WTC11 (cell line): ENCODE measurements around the gene POU2F1. TPM values are rescaled to one million over a fixed set of nuclear protein-coding genes. Genes with fewer than 3 reads are reported as not detected.

ENCODE experiments used
- ATAC-seq: fragments of 200-7000 bp; cut with Tn5 transposase; 2 replicates; pipeline ENCODE4 v1.10.0; 2021; ENCODE audit warnings: mild to moderate bottlenecking, moderate library complexity
- CTCF ChIA-PET: fragments of 300-600 bp; sonication (Branson Sonifier 250); formaldehyde crosslinking; loops from one replicate; lab custom pipeline; 2021; ENCODE audit warnings: antibody characterized with exemption; lab: Charles Lee
- POLR2A ChIA-PET: fragments of 350-600 bp; sonication (Branson Sonifier 250); formaldehyde crosslinking; loops from one replicate; lab custom pipeline; 2021; ENCODE audit warnings: antibody characterized with exemption; lab: Charles Lee
- DNase-seq: peaks from one replicate; pipeline ENCODE4 v3.0.0; 2021; ENCODE audit warnings: low spot score
- H3K27ac Mint-ChIP-seq: 2 replicates; pipeline ENCODE4 v1.8.0; 2021; ENCODE audit warnings: mixed read lengths
- H3K27me3 Mint-ChIP-seq: 2 replicates; pipeline ENCODE4 v1.8.0; 2021; ENCODE audit warnings: low read depth, mild to moderate bottlenecking, moderate library complexity, mixed read lengths
- H3K36me3 Mint-ChIP-seq: 2 replicates; pipeline ENCODE4 v1.8.0; 2021; ENCODE audit warnings: mixed read lengths
- H3K4me1 Mint-ChIP-seq: 2 replicates; pipeline ENCODE4 v1.8.0; 2022; ENCODE audit warnings: mixed read lengths
- H3K4me3 Mint-ChIP-seq: 2 replicates; pipeline ENCODE4 v1.8.0; 2021; ENCODE audit warnings: mild to moderate bottlenecking, moderate library complexity, mixed read lengths
- H3K9me3 Mint-ChIP-seq: 2 replicates; pipeline ENCODE4 v1.8.0; 2021; ENCODE audit warnings: mixed read lengths
- CBFB ChIP-seq: sonication (generic); formaldehyde crosslinking; IDR thresholded peaks from 2 replicates; pipeline ENCODE4 v1.8.1; 2022; ENCODE audit warnings: mild to moderate bottlenecking, low read depth, missing genetic modification reagents
- EMX1 ChIP-seq: fragments of 250-450 bp; sonication (Bioruptor Pico); IDR thresholded peaks from 2 replicates; pipeline ENCODE4 v1.8.0; 2021; ENCODE audit warnings: mild to moderate bottlenecking
- ETV6 ChIP-seq: sonication (generic); formaldehyde crosslinking; IDR thresholded peaks from 2 replicates; pipeline ENCODE4 v1.8.1; 2022; ENCODE audit warnings: mild to moderate bottlenecking, missing genetic modification reagents
- GRHL2 ChIP-seq: fragments of 250-450 bp; sonication (Bioruptor Pico); IDR thresholded peaks from 2 replicates; pipeline ENCODE4 v1.8.0; 2022; ENCODE audit warnings: mild to moderate bottlenecking, moderate library complexity; ENCODE audit not compliant: insufficient replicate concordance, severe bottlenecking
- IRF2 ChIP-seq: sonication (generic); formaldehyde crosslinking; IDR thresholded peaks from 2 replicates; pipeline ENCODE4 v1.8.0; 2022; ENCODE audit warnings: low read depth, missing genetic modification reagents, borderline replicate concordance
- NFE2L1 ChIP-seq: sonication (generic); formaldehyde crosslinking; IDR thresholded peaks from 2 replicates; pipeline ENCODE4 v1.8.1; 2023; ENCODE audit warnings: missing genetic modification reagents
- NR2C2 ChIP-seq: sonication (generic); formaldehyde crosslinking; IDR thresholded peaks from 2 replicates; pipeline ENCODE4 v1.8.0; 2022; ENCODE audit warnings: mild to moderate bottlenecking, missing genetic modification reagents
- NR3C1 ChIP-seq: sonication (generic); formaldehyde crosslinking; conservative IDR thresholded peaks from 2 replicates; pipeline ENCODE4 v1.8.1; 2023; ENCODE audit warnings: low read depth, mild to moderate bottlenecking, missing genetic modification reagents
- OVOL2 ChIP-seq: fragments of 250-450 bp; sonication (Bioruptor Pico); IDR thresholded peaks from 2 replicates; pipeline ENCODE4 v1.9.0; 2021; ENCODE audit warnings: mild to moderate bottlenecking, borderline replicate concordance
- RELA ChIP-seq: sonication (generic); formaldehyde crosslinking; IDR thresholded peaks from 2 replicates; pipeline ENCODE4 v1.8.1; 2022; ENCODE audit warnings: missing genetic modification reagents, mild to moderate bottlenecking, borderline replicate concordance
- SMAD4 ChIP-seq: sonication (generic); formaldehyde crosslinking; IDR thresholded peaks from 2 replicates; pipeline ENCODE4 v1.8.0; 2022; ENCODE audit warnings: mild to moderate bottlenecking, missing genetic modification reagents
- TEAD1 ChIP-seq: sonication (generic); formaldehyde crosslinking; IDR thresholded peaks from 2 replicates; pipeline ENCODE4 v1.8.0; 2022; ENCODE audit warnings: mild to moderate bottlenecking, missing genetic modification reagents
- TEAD4 ChIP-seq: sonication (generic); formaldehyde crosslinking; IDR thresholded peaks from 2 replicates; pipeline ENCODE4 v1.8.0; 2022; ENCODE audit warnings: mild to moderate bottlenecking, missing genetic modification reagents
- ZNF121 ChIP-seq: sonication (generic); formaldehyde crosslinking; IDR thresholded peaks from 2 replicates; pipeline ENCODE4 v1.8.0; 2023; ENCODE audit warnings: missing genetic modification reagents
- ZNF219 ChIP-seq: sonication (generic); formaldehyde crosslinking; IDR thresholded peaks from 2 replicates; pipeline ENCODE4 v1.8.0; 2023; ENCODE audit warnings: missing genetic modification reagents, mild to moderate bottlenecking, borderline replicate concordance
- ZNF423 ChIP-seq: fragments of 250-450 bp; sonication (Bioruptor Pico); IDR thresholded peaks from 2 replicates; pipeline ENCODE4 v2.1.2; 2022; ENCODE audit warnings: mild to moderate bottlenecking, moderate library complexity
- total RNA-seq: library from RNA; stranded (reverse); gene quantifications from 3 replicates; pipeline ENCODE4 v1.2.3, GENCODE V29; 2021
- TF ChIP-seq, protein P1 (sequence below): sonication (generic); formaldehyde crosslinking; IDR thresholded peaks from 2 replicates; pipeline ENCODE4 v1.8.0; 2022; ENCODE audit warnings: mild to moderate bottlenecking, missing genetic modification reagents
- TF ChIP-seq, protein P2 (sequence below): fragments of 250-450 bp; sonication (Bioruptor Pico); IDR thresholded peaks from 2 replicates; pipeline ENCODE4 v1.9.0; 2021; ENCODE audit warnings: mild to moderate bottlenecking
- TF ChIP-seq, protein P3 (sequence below): sonication (generic); formaldehyde crosslinking; IDR thresholded peaks from 2 replicates; pipeline ENCODE4 v1.8.1; 2023; ENCODE audit warnings: mild to moderate bottlenecking, missing genetic modification reagents, moderate library complexity
- TF ChIP-seq, protein P4 (sequence below): sonication (generic); formaldehyde crosslinking; IDR thresholded peaks from 2 replicates; pipeline ENCODE4 v1.8.1; 2023; ENCODE audit warnings: mild to moderate bottlenecking, moderate library complexity, missing genetic modification reagents
- TF ChIP-seq, protein P5 (sequence below): sonication (generic); formaldehyde crosslinking; IDR thresholded peaks from 2 replicates; pipeline ENCODE4 v1.8.1; 2023; ENCODE audit warnings: mild to moderate bottlenecking, missing genetic modification reagents

Gene POU2F1
- total RNA-seq, 1 experiment from 2014 or later = 51.3 TPM

DNA sequence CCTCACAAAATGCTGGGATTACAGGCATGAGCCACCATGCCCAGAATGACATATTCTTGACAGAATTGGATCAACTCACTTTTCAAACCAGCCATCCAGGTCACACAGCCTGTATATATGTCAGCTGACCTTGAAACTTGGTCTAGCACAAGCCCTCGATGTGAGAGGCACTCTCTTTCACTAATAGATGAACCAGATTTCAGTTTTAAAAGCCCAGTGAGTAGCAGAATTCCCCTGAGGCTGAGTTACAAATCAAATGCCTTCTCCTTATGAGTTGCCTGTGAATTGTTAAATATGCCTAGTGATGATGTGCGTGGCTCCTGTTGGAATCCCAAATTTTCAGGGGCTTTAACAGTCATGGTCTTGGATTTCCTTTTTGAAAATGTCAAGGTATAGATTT lies 208.9 kb downstream of the POU2F1 start:
- CTCF ChIA-PET = interaction anchor here (1.1 kb wide), 1 partner anchor 11 kb away, joined by 4 read pairs; no protein-coding TSS in a partner anchor

DNA sequence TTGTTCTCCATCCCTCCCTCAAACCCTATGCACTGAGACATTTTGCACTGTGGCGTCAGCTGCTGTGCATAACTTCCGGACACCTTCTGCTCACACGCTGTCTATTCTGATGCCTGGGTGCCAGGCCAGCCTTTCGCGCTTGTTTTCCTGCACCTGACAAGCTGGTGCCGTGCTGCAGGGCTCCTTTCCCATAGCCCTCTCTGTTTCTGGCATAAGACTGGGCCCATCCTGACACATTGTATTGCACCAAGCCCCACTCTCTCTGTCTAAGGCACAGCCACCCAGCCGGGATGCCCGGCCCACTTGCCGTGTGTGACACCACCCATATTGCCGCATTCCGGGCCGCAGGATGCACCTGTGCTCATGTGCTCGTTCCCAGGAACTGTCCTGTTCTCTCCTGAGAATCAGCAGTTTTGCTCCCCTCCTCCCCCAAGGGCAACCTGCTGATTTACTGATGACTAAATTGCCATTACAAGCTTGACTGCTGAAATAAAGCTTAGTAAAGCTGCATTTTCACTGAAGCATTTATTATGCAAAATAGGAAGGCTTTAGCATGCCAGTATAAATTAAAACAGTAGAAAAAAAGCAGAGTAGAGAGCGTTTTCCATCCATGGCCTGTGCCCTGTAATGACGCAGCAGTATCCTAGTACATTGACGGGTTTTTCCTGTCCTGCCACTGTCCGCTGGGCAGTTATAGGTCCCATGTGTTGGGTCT lies 209.6 kb downstream of the POU2F1 start:
- ATAC-seq (peak; percentile 65), DNase-seq (peak; percentile 62)
- peak overlapping the region; percentile 55 for H3K27ac Mint-ChIP-seq
- CTCF ChIA-PET = interaction anchor here (0.6 to 1.9 kb wide), 5 partner anchors 11 to 110 kb away, joined by 3 to 6 read pairs (median 3); no protein-coding TSS in a partner anchor
- no peaks in the 10 kb centered on the region for H3K36me3 Mint-ChIP-seq
- H3K4me1 Mint-ChIP-seq = peaks cover 70% of the 10 kb centered on the region
- no peaks in the 10 kb centered on the region for H3K9me3 Mint-ChIP-seq
- POLR2A ChIA-PET = interaction anchor here (0.5 kb wide), 1 partner anchor 140 kb away, joined by 5 read pairs; no protein-coding TSS in a partner anchor
- peaks cover 3% of the 10 kb centered on the region for H3K27me3 Mint-ChIP-seq
- TF ChIP-seq SMAD4 (CRISPR knock-in tag) = no peak
- TF ChIP-seq, protein P1, sequence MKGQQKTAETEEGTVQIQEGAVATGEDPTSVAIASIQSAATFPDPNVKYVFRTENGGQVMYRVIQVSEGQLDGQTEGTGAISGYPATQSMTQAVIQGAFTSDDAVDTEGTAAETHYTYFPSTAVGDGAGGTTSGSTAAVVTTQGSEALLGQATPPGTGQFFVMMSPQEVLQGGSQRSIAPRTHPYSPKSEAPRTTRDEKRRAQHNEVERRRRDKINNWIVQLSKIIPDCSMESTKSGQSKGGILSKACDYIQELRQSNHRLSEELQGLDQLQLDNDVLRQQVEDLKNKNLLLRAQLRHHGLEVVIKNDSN (CRISPR knock-in tag) = 0 out of 2 replicates have a peak, but pooled peaks have one; percentile 16
- TF ChIP-seq IRF2 (CRISPR knock-in tag) = no peak
- no peak for TF ChIP-seq ZNF219 (CRISPR knock-in tag)
- TF ChIP-seq EMX1 = 0 out of 2 replicates have a peak, but pooled peaks have one; percentile 40
- no peak for TF ChIP-seq GRHL2 (CRISPR knock-in tag)
- TF ChIP-seq ZNF423 (CRISPR knock-in tag) = no peak
- TF ChIP-seq, protein P2, sequence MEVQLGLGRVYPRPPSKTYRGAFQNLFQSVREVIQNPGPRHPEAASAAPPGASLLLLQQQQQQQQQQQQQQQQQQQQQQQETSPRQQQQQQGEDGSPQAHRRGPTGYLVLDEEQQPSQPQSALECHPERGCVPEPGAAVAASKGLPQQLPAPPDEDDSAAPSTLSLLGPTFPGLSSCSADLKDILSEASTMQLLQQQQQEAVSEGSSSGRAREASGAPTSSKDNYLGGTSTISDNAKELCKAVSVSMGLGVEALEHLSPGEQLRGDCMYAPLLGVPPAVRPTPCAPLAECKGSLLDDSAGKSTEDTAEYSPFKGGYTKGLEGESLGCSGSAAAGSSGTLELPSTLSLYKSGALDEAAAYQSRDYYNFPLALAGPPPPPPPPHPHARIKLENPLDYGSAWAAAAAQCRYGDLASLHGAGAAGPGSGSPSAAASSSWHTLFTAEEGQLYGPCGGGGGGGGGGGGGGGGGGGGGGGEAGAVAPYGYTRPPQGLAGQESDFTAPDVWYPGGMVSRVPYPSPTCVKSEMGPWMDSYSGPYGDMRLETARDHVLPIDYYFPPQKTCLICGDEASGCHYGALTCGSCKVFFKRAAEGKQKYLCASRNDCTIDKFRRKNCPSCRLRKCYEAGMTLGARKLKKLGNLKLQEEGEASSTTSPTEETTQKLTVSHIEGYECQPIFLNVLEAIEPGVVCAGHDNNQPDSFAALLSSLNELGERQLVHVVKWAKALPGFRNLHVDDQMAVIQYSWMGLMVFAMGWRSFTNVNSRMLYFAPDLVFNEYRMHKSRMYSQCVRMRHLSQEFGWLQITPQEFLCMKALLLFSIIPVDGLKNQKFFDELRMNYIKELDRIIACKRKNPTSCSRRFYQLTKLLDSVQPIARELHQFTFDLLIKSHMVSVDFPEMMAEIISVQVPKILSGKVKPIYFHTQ = no peak
- TF ChIP-seq TEAD4 (CRISPR knock-in tag) = 0 out of 2 replicates have a peak, but pooled peaks have one; percentile 22
- TF ChIP-seq NR2C2 = no peak
- TF ChIP-seq, protein P3, sequence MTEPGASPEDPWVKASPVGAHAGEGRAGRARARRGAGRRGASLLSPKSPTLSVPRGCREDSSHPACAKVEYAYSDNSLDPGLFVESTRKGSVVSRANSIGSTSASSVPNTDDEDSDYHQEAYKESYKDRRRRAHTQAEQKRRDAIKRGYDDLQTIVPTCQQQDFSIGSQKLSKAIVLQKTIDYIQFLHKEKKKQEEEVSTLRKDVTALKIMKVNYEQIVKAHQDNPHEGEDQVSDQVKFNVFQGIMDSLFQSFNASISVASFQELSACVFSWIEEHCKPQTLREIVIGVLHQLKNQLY (CRISPR knock-in tag) = no peak
- TF ChIP-seq TEAD1 = peak; percentile 77; the same call in 1 of the 2 replicates
- TF ChIP-seq NFE2L1 (CRISPR knock-in tag) = peak; percentile 56; the same call in 1 of the 2 replicates
- TF ChIP-seq ETV6 (CRISPR knock-in tag) = no peak
- peak overlapping the region; percentile 34 for H3K4me3 Mint-ChIP-seq

More for the DNA sequence above, 208.9 kb downstream of the POU2F1 start:
- POLR2A ChIA-PET = no interaction called here
- Mint-ChIP-seq H3K27ac (no peak overlapping the region), H3K4me1 (peaks cover 77% of the 10 kb centered on the region), H3K27me3 (peaks cover 3% of the 10 kb centered on the region), H3K9me3 (no peaks in the 10 kb centered on the region), H3K36me3 (no peaks in the 10 kb centered on the region)
- ATAC-seq = no peak
- TF ChIP-seq ZNF121 (CRISPR knock-in tag) (no peak), ZNF423 (CRISPR knock-in tag) (no peak), OVOL2 (CRISPR knock-in tag) (no peak), RELA (CRISPR knock-in tag) (no peak), NR3C1 (no peak), CBFB (CRISPR knock-in tag) (no peak)
- TF ChIP-seq, protein P4, sequence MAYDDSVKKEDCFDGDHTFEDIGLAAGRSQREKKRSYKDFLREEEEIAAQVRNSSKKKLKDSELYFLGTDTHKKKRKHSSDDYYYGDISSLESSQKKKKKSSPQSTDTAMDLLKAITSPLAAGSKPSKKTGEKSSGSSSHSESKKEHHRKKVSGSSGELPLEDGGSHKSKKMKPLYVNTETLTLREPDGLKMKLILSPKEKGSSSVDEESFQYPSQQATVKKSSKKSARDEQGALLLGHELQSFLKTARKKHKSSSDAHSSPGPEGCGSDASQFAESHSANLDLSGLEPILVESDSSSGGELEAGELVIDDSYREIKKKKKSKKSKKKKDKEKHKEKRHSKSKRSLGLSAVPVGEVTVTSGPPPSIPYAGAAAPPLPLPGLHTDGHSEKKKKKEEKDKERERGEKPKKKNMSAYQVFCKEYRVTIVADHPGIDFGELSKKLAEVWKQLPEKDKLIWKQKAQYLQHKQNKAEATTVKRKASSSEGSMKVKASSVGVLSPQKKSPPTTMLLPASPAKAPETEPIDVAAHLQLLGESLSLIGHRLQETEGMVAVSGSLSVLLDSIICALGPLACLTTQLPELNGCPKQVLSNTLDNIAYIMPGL (CRISPR knock-in tag) = no peak
- TF ChIP-seq, protein P5, sequence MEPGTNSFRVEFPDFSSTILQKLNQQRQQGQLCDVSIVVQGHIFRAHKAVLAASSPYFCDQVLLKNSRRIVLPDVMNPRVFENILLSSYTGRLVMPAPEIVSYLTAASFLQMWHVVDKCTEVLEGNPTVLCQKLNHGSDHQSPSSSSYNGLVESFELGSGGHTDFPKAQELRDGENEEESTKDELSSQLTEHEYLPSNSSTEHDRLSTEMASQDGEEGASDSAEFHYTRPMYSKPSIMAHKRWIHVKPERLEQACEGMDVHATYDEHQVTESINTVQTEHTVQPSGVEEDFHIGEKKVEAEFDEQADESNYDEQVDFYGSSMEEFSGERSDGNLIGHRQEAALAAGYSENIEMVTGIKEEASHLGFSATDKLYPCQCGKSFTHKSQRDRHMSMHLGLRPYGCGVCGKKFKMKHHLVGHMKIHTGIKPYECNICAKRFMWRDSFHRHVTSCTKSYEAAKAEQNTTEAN (CRISPR knock-in tag) = no peak
- TF ChIP-seq, all 79 proteins: peak for 0
- DNase-seq = no peak
- H3K4me3 Mint-ChIP-seq = no peak overlapping the region
